Effector memory CD8-positive, alpha-beta T cell (primary cell): ENCODE data around the gene SEMA6B.
A peak's percentile ranks its signal among the peaks of the same experiment; 100 is the strongest.

Experiments used
- ATAC-seq: fragments of 150-1000 bp; cut with Tn5 transposase; replicated peaks from 2 replicates; pipeline ENCODE4 v1.10.0; 2021; ENCODE audit warnings: mild to moderate bottlenecking, moderate library complexity
- DNase-seq, 3 experiments: peaks; one replicate each; pipeline ENCODE4 v3.0.0; 2021
- H3K27ac Mint-ChIP-seq, 2 donors: one replicate each; pipeline ENCODE4 v1.8.0; 2022; ENCODE audit warnings: mild to moderate bottlenecking in 2 of 2, mixed read lengths in 2 of 2, moderate library complexity in 2 of 2
- H3K27me3 Mint-ChIP-seq, 2 donors: one replicate each; pipeline ENCODE4 v1.8.0; 2022; ENCODE audit warnings: mixed read lengths in 2 of 2
- H3K36me3 Mint-ChIP-seq: one replicate; pipeline ENCODE4 v1.8.0; 2022; ENCODE audit warnings: mild to moderate bottlenecking, moderate library complexity, mixed read lengths; ENCODE audit not compliant: insufficient read depth
- H3K4me1 Mint-ChIP-seq, 2 donors: one replicate each; pipeline ENCODE4 v1.8.0; 2022; ENCODE audit warnings: low read depth in 2 of 2, mixed read lengths in 2 of 2
- H3K4me3 Mint-ChIP-seq, 2 donors: one replicate each; pipeline ENCODE4 v1.8.0; 2022; ENCODE audit warnings: mild to moderate bottlenecking in 2 of 2, mixed read lengths in 2 of 2, moderate library complexity in 2 of 2
- H3K9me3 Mint-ChIP-seq, 2 donors: one replicate each; pipeline ENCODE4 v1.8.0; 2022; ENCODE audit warnings: mixed read lengths in 2 of 2

Gene SEMA6B

DNA sequence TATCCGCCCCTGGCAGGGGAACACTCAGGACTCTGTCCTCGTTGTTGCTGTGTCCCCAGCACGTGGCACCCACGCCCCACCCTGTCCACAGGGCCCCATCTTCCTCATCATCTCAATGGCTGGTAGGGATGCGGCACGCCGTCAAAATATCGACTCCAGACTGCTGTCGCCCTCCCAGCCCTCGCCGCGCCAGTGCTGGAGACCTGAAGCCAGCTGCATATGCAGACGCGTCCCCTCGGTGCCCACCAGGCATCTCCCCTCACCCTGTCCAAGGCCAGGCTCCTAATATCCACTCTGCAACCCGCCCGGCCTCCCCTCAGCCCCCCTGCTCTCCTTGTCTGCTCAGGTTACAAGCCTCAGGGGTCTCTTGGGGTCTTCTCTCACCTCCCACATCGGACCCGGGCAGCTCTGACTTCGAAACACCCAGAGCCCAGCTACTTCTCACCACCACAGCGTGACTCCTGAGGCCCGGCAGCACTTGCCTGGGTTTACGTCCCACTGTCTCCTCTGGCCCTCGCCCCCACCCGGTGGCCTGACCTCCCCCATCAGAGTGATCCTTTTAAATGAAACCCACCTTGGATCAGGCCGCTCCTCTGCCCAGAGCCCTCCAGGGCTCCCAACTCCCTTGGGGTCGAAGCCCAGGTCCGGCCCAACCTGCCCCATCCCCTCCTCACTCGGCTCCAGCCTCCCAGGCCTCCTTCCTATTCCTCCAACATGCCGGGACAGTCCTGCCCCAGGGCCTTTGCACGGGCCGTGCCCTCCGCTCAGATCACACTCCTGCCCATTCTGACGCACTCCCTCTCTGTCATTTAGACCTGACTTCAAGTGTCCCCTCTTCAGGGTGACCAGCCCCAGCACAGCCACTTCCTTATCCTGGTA, 53.7 kb downstream of the SEMA6B start:
- Mint-ChIP-seq H3K36me3 (peaks cover 9% of the 10 kb centered on the region), H3K4me1 (peaks cover 0 to 2% of the 10 kb centered on the region in 2 donors), H3K4me3 (no peak overlapping the region), H3K27ac (peak overlapping the region in 1 of 2 donors; percentile 3), H3K9me3 (no peaks in the 10 kb centered on the region), H3K27me3 (no peaks in the 10 kb centered on the region)
- DNase-seq (no peak), ATAC-seq (no peak)

DNA sequence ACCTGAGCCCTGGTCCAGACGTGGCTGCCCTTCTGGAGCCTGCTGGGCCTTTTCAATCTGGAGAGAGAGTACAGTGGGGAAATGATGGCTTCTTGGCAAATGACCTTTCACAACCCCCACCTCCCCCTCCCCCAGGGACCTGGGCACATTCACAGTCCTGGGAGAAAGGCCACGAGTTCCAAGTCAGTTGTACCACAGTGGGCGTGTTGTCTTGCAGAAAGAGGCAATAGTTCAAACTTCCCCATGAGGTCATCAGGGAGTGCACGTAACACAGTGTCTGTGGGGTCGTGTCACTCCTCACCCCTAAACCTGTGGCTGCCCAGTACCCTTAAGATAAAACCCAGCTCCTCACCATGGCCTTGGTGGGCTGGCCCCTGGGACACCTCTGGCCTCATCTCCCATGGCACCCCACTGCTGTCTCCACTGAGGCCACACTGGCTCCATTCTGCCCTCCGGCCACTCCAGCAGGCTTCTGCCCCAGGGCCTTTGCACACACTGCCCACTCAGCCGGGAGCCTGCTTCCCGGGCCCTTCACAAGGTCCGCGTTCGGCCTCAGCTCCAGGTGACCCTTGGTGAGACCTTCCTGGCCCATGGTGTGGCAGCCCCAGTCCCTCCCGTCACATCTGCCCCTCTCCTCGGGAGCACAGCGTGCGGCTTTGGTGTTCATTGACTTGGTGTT, 54.5 kb downstream of the SEMA6B start:
- H3K27ac Mint-ChIP-seq, result no peak overlapping the region
- H3K36me3 Mint-ChIP-seq, result peaks cover 9% of the 10 kb centered on the region
- no peak for ATAC-seq

DNA sequence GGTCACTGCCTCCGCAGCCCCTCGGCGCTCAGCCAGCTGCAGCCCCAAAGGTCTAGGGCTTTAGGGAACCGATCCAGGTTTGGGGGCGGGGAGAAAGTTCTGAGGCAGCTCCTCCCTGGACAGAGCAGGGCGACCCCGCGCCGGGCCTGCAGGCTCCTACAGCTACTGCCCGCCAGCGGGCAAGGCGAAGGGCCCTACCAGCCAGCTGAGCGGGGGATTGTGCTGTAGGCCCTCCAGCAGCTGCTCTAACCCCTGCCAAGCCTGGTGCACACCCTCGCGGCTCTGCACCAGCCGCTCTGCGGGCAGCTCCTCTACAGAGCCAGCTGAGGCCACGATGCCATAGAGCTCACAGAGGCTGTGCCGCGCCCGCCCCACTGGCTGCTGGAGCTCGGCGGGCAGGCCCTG, 55.2 kb downstream of the SEMA6B start:
- Mint-ChIP-seq H3K36me3 (peaks cover 12% of the 10 kb centered on the region), H3K4me1 (peaks cover 0 to 2% of the 10 kb centered on the region in 2 donors), H3K27me3 (no peaks in the 10 kb centered on the region), H3K27ac (no peak overlapping the region), H3K9me3 (no peaks in the 10 kb centered on the region), H3K4me3 (no peak overlapping the region)
- DNase-seq (no peak), ATAC-seq (no peak)

More for the DNA sequence above, 54.5 kb downstream of the SEMA6B start:
- no peak for DNase-seq
- Mint-ChIP-seq H3K4me1 (peaks cover 0 to 2% of the 10 kb centered on the region in 2 donors), H3K9me3 (no peaks in the 10 kb centered on the region), H3K4me3 (no peak overlapping the region), H3K27me3 (no peaks in the 10 kb centered on the region)

DNA sequence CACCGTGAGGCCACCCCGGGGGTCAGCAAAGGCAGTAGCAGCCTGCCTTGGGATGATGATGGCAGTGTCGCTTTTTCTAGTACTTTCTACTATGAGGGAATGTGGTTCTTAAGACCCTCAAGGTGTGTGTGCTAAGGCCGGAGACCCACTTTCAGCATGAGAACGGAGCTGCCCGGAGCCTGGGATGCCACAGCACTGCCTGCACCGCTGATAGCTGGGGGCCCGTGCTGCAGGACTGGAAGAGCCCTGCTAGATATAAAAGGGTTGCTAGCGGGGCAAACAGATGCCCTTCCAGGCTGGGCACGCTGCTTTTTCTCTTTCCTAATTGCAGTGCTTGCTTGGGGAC, 55.7 kb downstream of the SEMA6B start:
- H3K9me3 Mint-ChIP-seq, result no peaks in the 10 kb centered on the region
- ATAC-seq, result no peak
- H3K27ac Mint-ChIP-seq, result no peak overlapping the region
- no peak overlapping the region for H3K4me3 Mint-ChIP-seq
- DNase-seq, result no peak
- H3K27me3 Mint-ChIP-seq, result no peaks in the 10 kb centered on the region
- peaks cover 12% of the 10 kb centered on the region for H3K36me3 Mint-ChIP-seq
- H3K4me1 Mint-ChIP-seq, result peaks cover 0 to 2% of the 10 kb centered on the region in 2 donors

DNA sequence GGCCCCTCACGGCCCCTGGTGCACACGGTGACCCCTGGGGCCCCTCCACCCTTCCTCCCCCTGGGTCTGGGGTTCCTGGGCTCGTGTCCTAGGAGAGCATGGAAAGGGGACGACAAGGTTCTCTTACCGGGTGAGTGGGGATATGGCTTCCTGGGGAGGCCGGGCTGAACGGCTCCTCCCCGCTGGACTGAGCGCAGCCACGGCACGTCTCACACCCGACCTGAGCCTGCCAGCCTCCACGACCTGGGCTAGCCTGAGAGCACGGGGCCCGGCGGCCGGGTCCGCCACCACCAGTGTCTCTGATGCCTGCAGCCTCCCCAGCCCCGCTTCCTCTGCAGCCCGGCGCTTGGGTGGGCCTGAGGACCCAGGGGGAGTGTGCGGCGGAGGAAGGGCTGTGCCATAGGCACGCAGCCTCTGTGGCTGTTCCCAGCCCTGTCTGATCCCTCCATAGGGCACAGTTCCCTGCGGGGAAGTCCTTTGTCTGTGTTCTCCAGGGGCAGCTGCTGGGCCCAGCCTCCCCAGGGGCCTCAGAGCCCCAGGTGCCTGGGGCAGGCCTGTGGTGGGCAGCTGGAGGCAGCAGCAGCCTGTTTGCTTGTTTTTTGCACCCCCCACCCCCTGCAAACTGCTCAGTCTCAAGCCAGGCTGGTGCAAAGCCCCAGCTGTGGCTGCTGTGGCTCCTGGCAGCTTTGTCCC, 56.2 kb downstream of the SEMA6B start:
- H3K9me3 Mint-ChIP-seq, result no peaks in the 10 kb centered on the region
- H3K27me3 Mint-ChIP-seq, result no peaks in the 10 kb centered on the region
- H3K4me3 Mint-ChIP-seq, result no peak overlapping the region
- H3K4me1 Mint-ChIP-seq, result peaks cover 0 to 2% of the 10 kb centered on the region in 2 donors
- no peak overlapping the region for H3K27ac Mint-ChIP-seq
- DNase-seq, result no peak
- ATAC-seq, result no peak
- peaks cover 12% of the 10 kb centered on the region for H3K36me3 Mint-ChIP-seq

DNA sequence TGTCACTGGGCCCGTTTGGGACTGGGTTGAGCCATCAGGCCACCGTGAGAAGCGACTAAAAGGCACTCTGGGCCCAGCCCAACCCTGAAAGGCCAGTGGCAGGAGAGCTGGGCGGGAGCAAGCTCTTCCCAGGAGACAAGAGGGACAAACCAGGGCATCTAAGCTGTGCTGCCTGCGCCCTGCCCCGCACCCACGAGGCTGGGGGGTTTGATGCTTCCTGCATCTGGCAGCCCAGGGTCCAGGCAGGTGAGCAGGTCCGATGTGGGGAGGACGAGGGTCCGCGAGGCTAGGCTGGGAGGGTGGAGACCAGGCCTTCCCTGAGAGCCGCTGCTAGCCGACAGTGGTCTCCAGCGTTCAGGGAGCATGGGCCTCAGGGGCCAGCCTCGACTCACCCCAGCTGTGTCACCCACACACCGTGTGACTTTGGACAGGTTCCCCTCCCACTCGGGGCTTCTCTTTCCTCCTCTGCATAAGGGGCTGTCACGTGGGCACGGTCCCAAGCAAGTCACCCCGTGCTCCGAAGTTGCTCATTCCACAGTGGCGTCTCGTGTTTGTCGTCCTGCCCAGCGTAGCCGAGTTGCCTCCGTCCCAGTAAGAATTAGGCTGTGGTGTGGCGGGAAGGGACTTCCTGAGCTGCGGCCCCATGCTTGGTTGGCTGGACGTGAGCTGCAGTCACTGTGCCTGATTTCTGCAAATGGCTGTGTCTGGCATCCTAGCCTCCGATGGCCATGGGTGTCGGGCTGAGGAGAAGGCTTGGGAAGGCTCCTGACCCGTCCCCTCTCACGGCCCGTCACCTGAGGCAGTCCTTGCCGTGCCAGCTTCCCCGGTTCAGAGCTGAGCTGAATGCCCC, 57.0 kb downstream of the SEMA6B start:
- peaks cover 12% of the 10 kb centered on the region for H3K36me3 Mint-ChIP-seq
- H3K27ac Mint-ChIP-seq, result no peak overlapping the region
- no peak overlapping the region for H3K4me3 Mint-ChIP-seq
- DNase-seq (no peak), ATAC-seq (no peak)
- H3K27me3 Mint-ChIP-seq, result no peaks in the 10 kb centered on the region
- no peaks in the 10 kb centered on the region for H3K9me3 Mint-ChIP-seq
- H3K4me1 Mint-ChIP-seq, result peaks cover 0 to 2% of the 10 kb centered on the region in 2 donors

DNA sequence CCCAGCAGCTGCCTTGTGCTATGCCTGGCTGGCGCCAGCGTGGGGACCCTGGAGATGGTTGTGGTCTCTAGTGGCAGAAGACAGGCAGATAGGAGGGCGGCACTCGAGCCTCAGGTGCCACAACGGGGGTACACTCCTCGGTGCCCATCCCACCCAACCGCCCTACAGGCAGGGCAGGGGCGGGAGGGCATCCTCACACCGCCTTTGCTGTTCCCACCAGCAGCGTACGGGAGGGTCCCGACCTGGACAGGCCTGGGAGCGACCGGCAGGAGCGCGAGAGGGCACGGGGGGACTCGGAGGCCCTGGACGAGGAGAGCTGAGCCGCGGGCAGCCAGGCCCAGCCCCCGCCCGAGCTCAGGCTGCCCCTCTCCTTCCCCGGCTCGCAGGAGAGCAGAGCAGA, 57.8 kb downstream of the SEMA6B start:
- H3K36me3 Mint-ChIP-seq, result peaks cover 12% of the 10 kb centered on the region
- H3K27ac Mint-ChIP-seq, result no peak overlapping the region
- DNase-seq (no peak), ATAC-seq (no peak)
- H3K9me3 Mint-ChIP-seq, result no peaks in the 10 kb centered on the region
- H3K4me1 Mint-ChIP-seq, result peaks cover 0 to 2% of the 10 kb centered on the region in 2 donors
- H3K27me3 Mint-ChIP-seq, result no peaks in the 10 kb centered on the region
- H3K4me3 Mint-ChIP-seq, result no peak overlapping the region

DNA sequence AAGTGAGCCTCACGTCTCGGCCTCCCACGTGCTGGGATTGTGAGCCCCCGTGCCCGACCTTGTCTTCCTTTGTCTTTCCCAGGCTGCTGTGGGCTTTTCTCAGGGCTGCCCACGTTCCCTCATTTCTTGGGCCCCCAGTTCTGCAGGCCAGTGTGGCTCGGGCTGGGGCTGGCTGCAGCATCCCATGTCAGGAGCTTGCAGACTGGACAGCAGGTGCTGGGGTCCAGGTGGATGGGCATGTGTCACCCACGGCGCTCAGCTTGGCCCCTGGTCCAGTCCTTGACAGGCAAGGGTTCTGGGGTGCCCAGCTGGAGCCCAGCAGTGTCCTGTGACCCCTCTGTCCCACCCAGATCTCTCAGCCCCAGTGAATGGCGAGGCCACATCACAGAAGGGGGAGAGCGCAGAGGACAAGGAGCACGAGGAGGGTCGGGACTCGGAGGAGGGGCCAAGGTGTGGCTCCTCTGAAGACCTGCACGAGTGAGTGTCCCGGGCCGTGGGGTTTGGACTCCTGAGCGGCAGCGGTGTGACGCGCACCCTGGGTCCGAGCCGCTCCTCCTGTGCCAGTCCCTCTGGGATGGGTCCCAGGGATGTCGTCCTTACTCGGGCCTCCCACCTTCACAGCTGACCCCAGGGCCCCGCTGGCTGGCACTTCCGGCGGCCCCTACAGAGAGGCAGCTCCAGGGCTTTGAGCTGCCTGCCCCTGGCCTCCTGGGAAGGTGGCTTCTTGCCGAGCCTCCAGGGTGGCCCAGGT, 58.5 kb downstream of the SEMA6B start:
- Mint-ChIP-seq H3K36me3 (peaks cover 12% of the 10 kb centered on the region), H3K27ac (no peak overlapping the region), H3K27me3 (no peaks in the 10 kb centered on the region), H3K4me1 (peaks cover 0 to 2% of the 10 kb centered on the region in 2 donors), H3K9me3 (no peaks in the 10 kb centered on the region), H3K4me3 (no peak overlapping the region)
- no peak for ATAC-seq
- DNase-seq, result no peak

DNA sequence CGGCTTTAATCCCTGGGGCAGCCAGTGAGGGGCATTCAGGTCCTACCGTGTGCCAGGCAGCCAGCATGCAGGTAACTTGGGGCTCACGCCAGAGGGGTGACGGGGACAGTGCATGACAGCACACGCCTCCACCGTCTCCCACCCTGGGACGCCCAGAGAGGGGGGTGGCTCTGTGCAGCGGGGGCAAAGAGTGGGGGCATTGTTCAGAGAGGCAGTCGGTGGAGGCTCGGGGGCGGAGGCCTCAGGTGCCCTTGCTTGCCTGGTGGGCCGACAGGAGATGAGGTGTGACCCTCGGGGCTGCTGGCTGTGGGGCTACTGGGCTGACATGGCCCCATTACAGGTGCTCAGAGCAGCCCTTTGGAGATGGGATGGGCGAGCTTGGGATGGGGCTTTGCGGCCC, 59.6 kb downstream of the SEMA6B start:
- H3K4me3 Mint-ChIP-seq, result no peak overlapping the region
- no peaks in the 10 kb centered on the region for H3K9me3 Mint-ChIP-seq

DNA sequence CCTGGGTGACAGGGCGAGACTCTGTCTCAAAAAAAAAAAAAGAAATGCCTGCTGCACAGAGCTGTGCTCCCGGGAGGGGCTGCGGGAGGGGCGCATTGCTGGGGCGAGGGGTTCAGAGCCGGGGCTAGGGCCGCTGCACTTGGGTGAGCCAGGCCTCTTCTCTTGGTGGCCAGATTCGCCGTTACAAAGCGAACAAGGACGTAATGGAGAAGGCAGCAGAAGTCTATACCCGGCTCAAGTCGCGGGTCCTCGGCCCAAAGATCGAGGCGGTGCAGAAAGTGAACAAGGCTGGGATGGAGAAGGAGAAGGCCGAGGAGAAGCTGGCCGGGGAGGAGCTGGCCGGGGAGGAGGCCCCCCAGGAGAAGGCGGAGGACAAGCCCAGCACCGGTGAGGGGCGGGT, 60.2 kb downstream of the SEMA6B start:
- DNase-seq (no peak), ATAC-seq (no peak)
- Mint-ChIP-seq H3K27me3 (no peaks in the 10 kb centered on the region), H3K9me3 (no peaks in the 10 kb centered on the region), H3K36me3 (peaks cover 22% of the 10 kb centered on the region), H3K4me1 (no peaks in the 10 kb centered on the region), H3K27ac (peak overlapping the region in 1 of 2 donors; percentile 19), H3K4me3 (no peak overlapping the region)

More for the DNA sequence above, 59.6 kb downstream of the SEMA6B start:
- DNase-seq, result no peak
- H3K36me3 Mint-ChIP-seq, result peaks cover 21% of the 10 kb centered on the region
- no peaks in the 10 kb centered on the region for H3K27me3 Mint-ChIP-seq
- peak overlapping the region in 1 of 2 donors; percentile 17 for H3K27ac Mint-ChIP-seq
- ATAC-seq, result no peak
- no peaks in the 10 kb centered on the region for H3K4me1 Mint-ChIP-seq

DNA sequence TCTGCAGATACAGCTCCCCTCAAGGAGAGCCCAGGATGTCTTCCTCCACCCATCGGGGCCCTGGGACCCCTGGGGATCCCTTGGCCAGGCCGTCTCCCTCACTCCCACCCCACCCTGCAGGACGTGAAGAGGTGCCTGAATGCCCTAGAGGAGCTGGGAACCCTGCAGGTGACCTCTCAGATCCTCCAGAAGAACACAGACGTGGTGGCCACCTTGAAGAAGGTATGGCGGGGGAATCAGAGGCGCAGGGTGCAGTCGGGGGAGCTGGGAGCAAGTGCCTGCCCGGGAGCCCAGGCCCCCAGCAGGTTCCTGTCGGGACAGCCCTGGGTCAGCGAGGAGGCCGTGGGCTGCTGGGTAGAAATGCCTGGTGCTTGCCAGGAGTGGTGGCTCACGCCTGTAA, 60.8 kb downstream of the SEMA6B start:
- no peaks in the 10 kb centered on the region for H3K9me3 Mint-ChIP-seq
- H3K36me3 Mint-ChIP-seq, result peaks cover 18% of the 10 kb centered on the region
- peak overlapping the region in 1 of 2 donors; percentile 19 for H3K27ac Mint-ChIP-seq
- DNase-seq, result no peak
- no peak overlapping the region for H3K4me3 Mint-ChIP-seq
- H3K4me1 Mint-ChIP-seq, result no peaks in the 10 kb centered on the region
- ATAC-seq, result no peak
- no peaks in the 10 kb centered on the region for H3K27me3 Mint-ChIP-seq

DNA sequence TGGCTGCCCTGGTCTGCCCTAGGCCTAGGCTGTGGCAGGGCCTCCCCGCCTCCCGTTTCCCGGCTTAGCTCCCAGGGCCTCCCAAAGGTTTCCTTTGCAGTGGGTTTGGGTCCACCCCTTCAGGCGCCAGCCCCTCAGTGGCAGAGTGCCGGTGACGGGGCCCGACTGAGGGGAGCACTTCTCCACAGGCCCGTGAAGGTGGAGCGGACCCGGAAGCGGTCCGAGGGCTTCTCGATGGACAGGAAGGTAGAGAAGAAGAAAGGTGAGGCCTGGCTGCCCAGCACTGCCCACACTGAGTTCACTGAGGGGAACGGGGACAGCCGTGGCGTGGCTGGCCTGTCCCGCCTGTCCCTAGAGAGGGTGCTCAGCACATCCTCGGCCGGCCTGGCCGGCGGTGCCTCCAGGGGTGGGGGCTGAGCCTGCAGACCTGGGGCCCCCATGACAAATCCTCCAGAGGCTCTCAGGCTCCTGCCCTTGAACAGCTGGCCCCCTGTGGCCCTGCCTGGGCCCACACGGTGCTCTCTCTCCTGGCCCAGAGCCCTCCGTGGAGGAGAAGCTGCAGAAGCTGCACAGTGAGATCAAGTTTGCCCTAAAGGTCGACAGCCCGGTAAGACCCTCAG, 61.6 kb downstream of the SEMA6B start:
- no peak overlapping the region for H3K27ac Mint-ChIP-seq
- H3K4me3 Mint-ChIP-seq, result no peak overlapping the region
- peaks cover 20% of the 10 kb centered on the region for H3K36me3 Mint-ChIP-seq
- no peaks in the 10 kb centered on the region for H3K9me3 Mint-ChIP-seq
- no peaks in the 10 kb centered on the region for H3K4me1 Mint-ChIP-seq
- DNase-seq (no peak), ATAC-seq (no peak)
- H3K27me3 Mint-ChIP-seq, result no peaks in the 10 kb centered on the region
